HEK293 (cell line): ENCODE measurements around the gene ANKRD13A.

Source experiments
- IKZF3 ChIP-seq: fragments of 450-650 bp; IDR thresholded peaks from 2 replicates; pipeline ENCODE4 v1.5.0; 2018; ENCODE audit warnings: missing biosample characterization, mild to moderate bottlenecking, missing genetic modification characterization, moderate library complexity
- KLF17 ChIP-seq: fragments of 450-650 bp; formaldehyde crosslinking; IDR thresholded peaks from 2 replicates; pipeline ENCODE4 v1.5.1; 2016; ENCODE audit warnings: missing biosample characterization, missing genetic modification characterization
- PRDM1 ChIP-seq: fragments of 450-650 bp; formaldehyde crosslinking; IDR thresholded peaks from 2 replicates; pipeline ENCODE4; 2016; ENCODE audit warnings: missing biosample characterization, missing genetic modification characterization
- PRDM4 ChIP-seq: fragments of 450-650 bp; formaldehyde crosslinking; IDR thresholded peaks from 2 replicates; pipeline ENCODE4 v1.5.1; 2017; ENCODE audit warnings: missing biosample characterization, missing genetic modification characterization
- SALL2 ChIP-seq: fragments of 450-650 bp; formaldehyde crosslinking; IDR thresholded peaks from 2 replicates; pipeline ENCODE4 v1.5.0; 2017; ENCODE audit warnings: missing biosample characterization, mild to moderate bottlenecking, missing genetic modification characterization, borderline replicate concordance
- SCRT1 ChIP-seq: fragments of 450-650 bp; formaldehyde crosslinking; IDR thresholded peaks from 2 replicates; pipeline ENCODE4 v1.5.1; 2016; ENCODE audit warnings: missing biosample characterization, missing genetic modification characterization, borderline replicate concordance
- TCF7L2 ChIP-seq: IDR thresholded peaks from 2 replicates; pipeline ENCODE4 v1.6.1; 2011; ENCODE audit warnings: low read depth, mild to moderate bottlenecking, inconsistent platforms, low read length, moderate library complexity, borderline replicate concordance
- TSHZ1 ChIP-seq: fragments of 450-650 bp; formaldehyde crosslinking; IDR thresholded peaks from 2 replicates; pipeline ENCODE4 v1.5.1; 2016; ENCODE audit warnings: missing biosample characterization, missing genetic modification characterization, borderline replicate concordance
- WT1 ChIP-seq: fragments of 450-650 bp; formaldehyde crosslinking; IDR thresholded peaks from 2 replicates; pipeline ENCODE4 v1.5.1; 2016; ENCODE audit warnings: missing biosample characterization, missing genetic modification characterization
- ZBTB10 ChIP-seq: fragments of 450-650 bp; formaldehyde crosslinking; IDR thresholded peaks from 2 replicates; pipeline ENCODE4 v1.5.1; 2016; ENCODE audit warnings: missing biosample characterization, missing genetic modification characterization
- ZBTB21 ChIP-seq: fragments of 450-650 bp; formaldehyde crosslinking; IDR thresholded peaks from 2 replicates; pipeline ENCODE4 v1.5.1; 2017; ENCODE audit warnings: missing biosample characterization, missing genetic modification characterization
- ZBTB48 ChIP-seq: fragments of 450-650 bp; formaldehyde crosslinking; IDR thresholded peaks from 2 replicates; pipeline ENCODE4 v1.5.1; 2016; ENCODE audit warnings: missing biosample characterization, missing genetic modification characterization
- ZNF121 ChIP-seq: fragments of 450-650 bp; formaldehyde crosslinking; IDR thresholded peaks from 2 replicates; pipeline ENCODE4 v1.5.1; 2016; ENCODE audit warnings: missing biosample characterization, missing genetic modification characterization
- ZNF138 ChIP-seq: fragments of 450-650 bp; formaldehyde crosslinking; IDR thresholded peaks from 2 replicates; pipeline ENCODE4 v1.5.1; 2016; ENCODE audit warnings: missing biosample characterization, missing genetic modification characterization, borderline replicate concordance
- ZNF157 ChIP-seq: fragments of 450-650 bp; formaldehyde crosslinking; IDR thresholded peaks from 2 replicates; pipeline ENCODE4 v1.5.1; 2016; ENCODE audit warnings: missing biosample characterization, missing genetic modification characterization
- ZNF169 ChIP-seq: fragments of 450-650 bp; formaldehyde crosslinking; IDR thresholded peaks from 2 replicates; pipeline ENCODE4 v1.5.1; 2016; ENCODE audit warnings: missing biosample characterization, missing genetic modification characterization
- ZNF184 ChIP-seq: fragments of 450-650 bp; IDR thresholded peaks from 2 replicates; pipeline ENCODE4 v1.5.1; 2018; ENCODE audit warnings: missing biosample characterization, mild to moderate bottlenecking, missing genetic modification characterization
- ZNF214 ChIP-seq: fragments of 450-650 bp; formaldehyde crosslinking; IDR thresholded peaks from 2 replicates; pipeline ENCODE4 v1.5.1; 2017; ENCODE audit warnings: missing biosample characterization, mild to moderate bottlenecking, missing genetic modification characterization, borderline replicate concordance
- ZNF302 ChIP-seq: fragments of 450-650 bp; formaldehyde crosslinking; IDR thresholded peaks from 2 replicates; pipeline ENCODE4 v1.5.1; 2016; ENCODE audit warnings: missing biosample characterization, missing genetic modification characterization, low read depth
- ZNF398 ChIP-seq: fragments of 450-650 bp; formaldehyde crosslinking; IDR thresholded peaks from 2 replicates; pipeline ENCODE4 v1.5.1; 2017; ENCODE audit warnings: missing biosample characterization, missing genetic modification characterization
- ZNF433 ChIP-seq: fragments of 450-650 bp; formaldehyde crosslinking; IDR thresholded peaks from 2 replicates; pipeline ENCODE4 v1.5.1; 2016; ENCODE audit warnings: missing biosample characterization, missing genetic modification characterization, low read depth
- ZNF501 ChIP-seq: fragments of 450-650 bp; formaldehyde crosslinking; IDR thresholded peaks from 2 replicates; pipeline ENCODE4 v1.5.1; 2016; ENCODE audit warnings: missing biosample characterization, missing genetic modification characterization
- ZNF514 ChIP-seq: fragments of 450-650 bp; formaldehyde crosslinking; IDR thresholded peaks from 2 replicates; pipeline ENCODE4 v1.5.1; 2016; ENCODE audit warnings: missing biosample characterization, missing genetic modification characterization
- ZNF561 ChIP-seq: fragments of 450-650 bp; IDR thresholded peaks from 2 replicates; pipeline ENCODE4 v1.5.1; 2018; ENCODE audit warnings: missing biosample characterization, missing genetic modification characterization, borderline replicate concordance
- ZNF626 ChIP-seq: fragments of 450-650 bp; sonication (Bioruptor Pico); formaldehyde crosslinking; IDR thresholded peaks from 2 replicates; pipeline ENCODE4 v1.5.1; 2018; ENCODE audit warnings: missing biosample characterization, missing genetic modification characterization, inconsistent platforms
- ZNF660 ChIP-seq: fragments of 450-650 bp; IDR thresholded peaks from 2 replicates; pipeline ENCODE4 v1.5.1; 2018; ENCODE audit warnings: missing biosample characterization, mild to moderate bottlenecking, missing genetic modification characterization
- ZNF776 ChIP-seq: fragments of 450-650 bp; formaldehyde crosslinking; IDR thresholded peaks from 2 replicates; pipeline ENCODE4 v1.5.0; 2017; ENCODE audit warnings: missing biosample characterization, missing genetic modification characterization, borderline replicate concordance
- ZNF785 ChIP-seq: fragments of 450-650 bp; formaldehyde crosslinking; IDR thresholded peaks from 2 replicates; pipeline ENCODE4 v1.5.1; 2016; ENCODE audit warnings: missing biosample characterization, missing genetic modification characterization

ANKRD13A gene

GRCh38 chr12:109998904-109999648 lies at the start of gene ANKRD13A (continued):
- TF ChIP-seq PRDM4 (tag by site-specific recombination) (peak; percentile 71; the same call in 1 of the 2 replicates), SALL2 (tag by site-specific recombination) (peak; percentile 61; the same call in 1 of the 2 replicates), TSHZ1 (tag by site-specific recombination) (peak; percentile 52; the same call in 1 of the 2 replicates), ZNF121 (tag by site-specific recombination) (no peak), SCRT1 (tag by site-specific recombination) (no peak; the same call in 1 of the 2 replicates), ZNF785 (tag by site-specific recombination) (no peak), ZNF169 (tag by site-specific recombination) (no peak), ZNF626 (tag by site-specific recombination) (no peak), ZNF214 (tag by site-specific recombination) (no peak), IKZF3 (tag by site-specific recombination) (peak; percentile 17; the same call in 1 of the 2 replicates), ZNF138 (tag by site-specific recombination) (no peak), ZNF157 (no peak), ZBTB10 (tag by site-specific recombination) (peak; percentile 81), ZBTB21 (tag by site-specific recombination) (peak; percentile 57), ZNF302 (no peak), ZNF776 (tag by site-specific recombination) (no peak), PRDM1 (tag by site-specific recombination) (no peak), ZNF660 (peak; percentile 92), ZNF398 (tag by site-specific recombination) (no peak), ZNF501 (tag by site-specific recombination) (peak; percentile 95), ZNF514 (tag by site-specific recombination) (no peak), WT1 (tag by site-specific recombination) (peak; percentile 39; the same call in 1 of the 2 replicates), KLF17 (tag by site-specific recombination) (peak; percentile 93), ZNF184 (tag by site-specific recombination) (no peak), ZBTB48 (tag by site-specific recombination) (peak; percentile 67; the same call in 1 of the 2 replicates), ZNF433 (tag by site-specific recombination) (no peak), TCF7L2 (peak; percentile 84), ZNF561 (tag by site-specific recombination) (peak; percentile 97)
